ENCODE results near the gene BCL6. TPM values are rescaled to one million over a fixed set of nuclear protein-coding genes. Genes with fewer than 3 reads are reported as not detected.

The BCL6 gene
- total RNA-seq, 1 donor from 2014 or later = 24.1 TPM

- intact Hi-C loops (cut with micrococcal nuclease) = loop anchor here (1.0 to 5.0 kb wide), 3 partner anchors 1310 to 1582 kb away; no protein-coding TSS in a partner anchor
Measured at GRCh38 chr3:187740421-187741399, 4.6 kb downstream of the BCL6 start.

- intact Hi-C loops (cut with micrococcal nuclease) = loop anchor here (1.0 to 5.0 kb wide), 11 partner anchors 697 to 1583 kb away; no protein-coding TSS in a partner anchor
Measured at GRCh38 chr3:187739561-187740332, 5.5 kb downstream of the BCL6 start.

- intact Hi-C loops (cut with micrococcal nuclease) = loop anchor here (1.0 to 5.0 kb wide), 8 partner anchors 697 to 1533 kb away; no protein-coding TSS in a partner anchor
Measured at GRCh38 chr3:187739094-187739560, 6.1 kb downstream of the BCL6 start.

GRCh38 chr3:187738331-187739093 lies 6.8 kb downstream of the BCL6 start:
- intact Hi-C loops (cut with micrococcal nuclease) = loop anchor here (1.0 to 5.0 kb wide), 11 partner anchors 24 to 1534 kb away; no protein-coding TSS in a partner anchor

GRCh38 chr3:187738071-187738330 lies 7.3 kb downstream of the BCL6 start:
- intact Hi-C loops (cut with micrococcal nuclease) = loop anchor here (1.0 to 5.0 kb wide), 6 partner anchors 24 to 1534 kb away; no protein-coding TSS in a partner anchor

- intact Hi-C loops (cut with micrococcal nuclease) = loop anchor here (1.0 to 5.0 kb wide), 6 partner anchors 23 to 1535 kb away; no protein-coding TSS in a partner anchor
Measured at GRCh38 chr3:187737368-187738070, 7.7 kb downstream of the BCL6 start.

- intact Hi-C loops (cut with micrococcal nuclease) = loop anchor here (5.0 kb wide), 1 partner anchor 1535 kb away; no protein-coding TSS in a partner anchor
Measured at GRCh38 chr3:187737006-187737367, 8.3 kb downstream of the BCL6 start.

- intact Hi-C loops (cut with micrococcal nuclease) = loop anchor here (5.0 kb wide), 1 partner anchor 1536 kb away; no protein-coding TSS in a partner anchor
Measured at GRCh38 chr3:187736418-187736871, 8.8 kb downstream of the BCL6 start.

- intact Hi-C loops (cut with micrococcal nuclease) = loop anchor here (5.0 kb wide), 1 partner anchor 1536 kb away; no protein-coding TSS in a partner anchor
Measured at GRCh38 chr3:187735837-187736236, 9.4 kb downstream of the BCL6 start.

GRCh38 chr3:187735383-187735782 lies 9.9 kb downstream of the BCL6 start:
- intact Hi-C loops (cut with micrococcal nuclease) = loop anchor here (5.0 kb wide), 1 partner anchor 1537 kb away; no protein-coding TSS in a partner anchor

- intact Hi-C loops (cut with micrococcal nuclease) = loop anchor here (5.0 kb wide), 1 partner anchor 1537 kb away; no protein-coding TSS in a partner anchor
Measured at GRCh38 chr3:187734841-187735240, 10.4 kb downstream of the BCL6 start.

- intact Hi-C loops (cut with micrococcal nuclease) = no loop called here
Measured at GRCh38 chr3:187733371-187733770, 11.9 kb downstream of the BCL6 start.

- intact Hi-C loops (cut with micrococcal nuclease) = no loop called here
Measured at GRCh38 chr3:187729598-187729997, 15.7 kb downstream of the BCL6 start.

- intact Hi-C loops (cut with micrococcal nuclease) = no loop called here
Measured at GRCh38 chr3:187728940-187729583, 16.2 kb downstream of the BCL6 start.

GRCh38 chr3:187728248-187728647 lies 17.0 kb downstream of the BCL6 start:
- intact Hi-C loops (cut with micrococcal nuclease) = no loop called here

GRCh38 chr3:187726564-187726963 lies 18.7 kb downstream of the BCL6 start:
- intact Hi-C loops (cut with micrococcal nuclease) = no loop called here

- intact Hi-C loops (cut with micrococcal nuclease) = no loop called here
Measured at GRCh38 chr3:187725653-187726370, 19.5 kb downstream of the BCL6 start.

- intact Hi-C loops (cut with micrococcal nuclease) = no loop called here
Measured at GRCh38 chr3:187725224-187725623, 20.0 kb downstream of the BCL6 start.

GRCh38 chr3:187722206-187722612 lies 23.1 kb downstream of the BCL6 start:
- intact Hi-C loops (cut with micrococcal nuclease) = no loop called here

Measured in T-helper 1 cell treated with Interleukin-12 subunit alpha and Interleukin-12 subunit beta and Interleukin-4 antibody, amounts not matched to agents 30 ng/mL and 1 ng/mL, for 36 hours (primary cell).